Activated T-cell treated with anti-CD3 and anti-CD28 coated beads for 48 hours (primary cell): ENCODE data around the gene HSPB6.

Experiments used
- DNase-seq: peaks from one replicate; pipeline ENCODE4 v3.0.0-alpha.2; 2020; ENCODE audit warnings: low read depth

HSPB6 gene

DNA sequence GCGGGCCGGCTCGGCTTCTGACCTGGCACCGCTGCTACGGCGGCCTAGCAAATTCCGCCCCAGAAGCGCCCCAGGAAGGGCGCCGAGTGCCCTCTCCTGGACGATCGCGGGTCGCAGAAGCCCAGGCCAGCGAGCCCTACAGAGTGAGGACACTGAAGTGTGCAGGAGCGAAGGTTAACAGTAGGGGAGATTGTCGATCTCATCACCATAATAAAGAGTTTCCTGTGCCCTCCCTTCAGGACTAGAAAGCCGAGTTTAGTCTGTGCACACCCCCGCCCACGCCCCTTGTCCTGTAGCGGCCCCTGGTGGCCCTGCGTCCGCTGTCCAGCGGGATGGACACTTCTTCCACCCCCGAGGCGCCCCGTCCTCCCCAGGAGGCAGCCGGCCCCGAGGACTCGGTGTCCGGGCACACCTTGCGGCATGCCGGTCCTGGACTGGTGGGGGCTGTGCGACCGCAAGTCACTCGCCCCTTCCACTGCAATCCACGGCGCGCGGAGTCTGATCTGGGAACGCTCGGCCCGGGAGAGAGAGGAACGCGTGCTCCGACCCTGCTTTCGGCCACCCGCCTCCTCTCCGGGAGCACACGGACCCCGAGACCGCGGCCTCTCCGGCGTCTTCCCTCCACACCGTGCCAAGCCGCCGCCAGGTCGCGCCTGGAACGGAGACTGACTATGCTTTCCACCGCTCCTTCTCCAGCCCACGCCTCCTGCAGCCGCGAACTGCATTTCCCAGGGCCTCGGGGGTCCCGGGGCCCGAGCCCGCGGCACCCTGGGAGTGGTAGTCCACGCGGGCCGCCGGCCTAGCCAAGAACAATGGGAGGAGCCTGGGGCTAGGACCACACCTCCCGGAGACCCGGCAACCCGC is 39.8 kb downstream of the HSPB6 start:
- DNase-seq, result peak; percentile 71

- no peak for DNase-seq
These were observed 40.6 kb downstream of the HSPB6 start for GRCh38 chr19:35715981-35716800.

DNA sequence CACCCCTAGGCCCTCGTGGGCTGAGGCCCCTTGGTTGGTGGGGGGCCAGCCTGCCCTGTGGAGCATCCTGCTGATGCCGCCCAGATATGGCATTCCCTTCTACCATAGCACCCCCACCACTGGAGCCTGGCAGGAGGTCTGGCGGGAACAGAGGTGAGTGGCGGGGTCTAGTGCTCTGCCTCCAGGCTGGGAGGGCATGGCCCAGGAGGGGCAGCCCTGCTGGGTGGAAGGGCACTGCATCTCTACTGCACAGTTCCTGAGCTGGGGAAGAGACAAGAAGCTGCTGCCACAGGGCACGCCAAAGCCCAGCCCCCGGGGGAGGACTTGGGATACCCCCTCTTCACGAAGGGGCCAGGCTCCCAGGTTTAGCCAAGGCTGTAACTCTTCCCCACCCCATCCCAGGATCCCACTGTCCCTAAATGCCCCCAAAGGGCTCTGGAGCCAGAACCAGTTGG is 41.4 kb downstream of the HSPB6 start:
- DNase-seq, result no peak

GRCh38 chr19:35714601-35715354 is 42.1 kb downstream of the HSPB6 start:
- no peak for DNase-seq

GRCh38 chr19:35713904-35714495 is 42.8 kb downstream of the HSPB6 start:
- DNase-seq, result no peak

- no peak for DNase-seq
These were observed 43.4 kb downstream of the HSPB6 start for GRCh38 chr19:35713506-35713850.

DNA sequence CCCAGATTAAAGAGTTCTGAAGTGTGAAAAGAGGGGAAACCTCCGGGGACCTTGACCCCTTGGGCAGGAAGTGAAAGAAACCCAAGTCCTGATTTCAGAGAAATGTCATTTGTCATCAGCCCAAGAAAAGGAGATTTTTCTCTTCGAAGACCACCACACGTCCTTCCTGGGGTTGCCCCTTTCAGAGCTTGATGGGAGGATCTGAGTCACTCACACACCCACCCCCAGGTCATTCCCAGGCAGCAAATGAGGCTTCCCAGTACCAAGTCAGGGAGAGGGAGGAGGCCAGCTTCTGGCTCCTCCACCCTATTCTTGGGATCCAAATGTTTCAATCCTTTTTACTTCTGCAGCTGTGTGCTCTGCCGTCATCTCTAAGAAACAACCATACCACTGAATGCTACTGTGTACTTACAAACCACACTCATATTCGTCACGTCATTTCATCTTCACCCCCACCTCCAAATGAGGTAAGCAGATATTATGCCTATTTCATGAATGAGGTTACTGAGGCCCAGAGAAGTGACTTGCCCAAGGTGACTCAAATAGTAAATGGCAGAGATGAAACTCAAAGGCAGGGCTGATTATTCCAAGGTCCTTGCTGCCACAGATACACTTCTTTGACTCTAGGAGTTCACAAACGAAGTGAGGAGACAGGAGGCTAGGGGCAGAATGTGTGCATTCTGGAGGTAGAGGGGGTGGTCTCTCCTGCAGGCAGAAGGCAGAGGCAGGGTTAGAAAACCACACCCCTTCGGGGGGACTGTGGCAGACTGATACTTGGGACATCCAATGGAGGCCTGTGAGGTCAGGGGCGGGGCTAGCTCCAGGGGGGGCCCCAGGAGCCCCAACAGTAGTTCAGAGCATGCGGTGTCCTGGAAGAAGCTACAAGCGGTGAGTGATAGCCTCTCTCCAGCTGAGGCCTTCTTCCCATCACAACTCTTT is 44.0 kb downstream of the HSPB6 start:
- DNase-seq, result peak; percentile 80

- peak; percentile 67 for DNase-seq
These were observed 45.8 kb downstream of the HSPB6 start for GRCh38 chr19:35710784-35711723.

- DNase-seq, result no peak
These were observed 48.4 kb downstream of the HSPB6 start for GRCh38 chr19:35708391-35708790.
